Endodermal cell (in vitro differentiated cells): ENCODE data around the gene PIK3CD. TPM values are rescaled to one million over a fixed set of nuclear protein-coding genes. Genes with fewer than 3 reads are reported as not detected.
"Not testable (repeated sequence)": the region's sequence is repeated elsewhere in the genome, so short reads cannot be mapped to it uniquely, and the experiment has no call there.

Experiments
- DNase-seq: peaks from one replicate; pipeline ENCODE4 v3.0.0-alpha.2; 2017
- H3K27ac ChIP-seq: 2 replicates; pipeline ENCODE4 v1.5.1; 2013; ENCODE audit warnings: mild to moderate bottlenecking, low read depth, low read length, moderate library complexity
- H3K27me3 ChIP-seq: 2 replicates; pipeline ENCODE4 v1.6.1; 2013; ENCODE audit warnings: mild to moderate bottlenecking, low read length, moderate library complexity; ENCODE audit not compliant: insufficient read depth, control insufficient read depth, poor library complexity, severe bottlenecking
- H3K36me3 ChIP-seq: 2 replicates; pipeline ENCODE4 v1.7.0; 2013; ENCODE audit warnings: mild to moderate bottlenecking, low read length, moderate library complexity; ENCODE audit not compliant: control insufficient read depth, insufficient read depth
- H3K4me1 ChIP-seq: one replicate; pipeline ENCODE4 v1.7.0; 2013; ENCODE audit warnings: low read length; ENCODE audit not compliant: control insufficient read depth, insufficient read depth
- H3K4me3 ChIP-seq: 2 replicates; pipeline ENCODE4 v1.5.1; 2013; ENCODE audit warnings: mild to moderate bottlenecking, low read length, moderate library complexity
- H3K9ac ChIP-seq: 2 replicates; pipeline ENCODE4 v1.6.1; 2013; ENCODE audit warnings: mild to moderate bottlenecking, low read length, moderate library complexity; ENCODE audit not compliant: poor library complexity, severe bottlenecking; ENCODE audit errors: extremely low read depth
- H3K9me3 ChIP-seq: 2 replicates; pipeline ENCODE4 v1.6.1; 2013; ENCODE audit warnings: mild to moderate bottlenecking, low read length, moderate library complexity; ENCODE audit not compliant: control insufficient read depth
- H3K27ac Mint-ChIP-seq: 2 replicates; pipeline ENCODE4 v1.8.0; 2020; ENCODE audit warnings: mixed read lengths
- H3K27me3 Mint-ChIP-seq: 2 replicates; pipeline ENCODE4 v1.8.0; 2021; ENCODE audit warnings: mild to moderate bottlenecking, mixed read lengths; ENCODE audit not compliant: insufficient read depth
- H3K36me3 Mint-ChIP-seq: 2 replicates; pipeline ENCODE4 v1.8.0; 2020; ENCODE audit warnings: low read depth, mixed read lengths
- H3K4me1 Mint-ChIP-seq: 2 replicates; pipeline ENCODE4 v1.8.0; 2020; ENCODE audit warnings: mixed read lengths
- H3K4me3 Mint-ChIP-seq: 2 replicates; pipeline ENCODE4 v1.8.0; 2020; ENCODE audit warnings: mild to moderate bottlenecking, moderate library complexity, mixed read lengths
- H3K9me3 Mint-ChIP-seq: 2 replicates; pipeline ENCODE4 v1.8.0; 2020; ENCODE audit warnings: mild to moderate bottlenecking, mixed read lengths
- CTCF ChIP-seq: fragments of 200-600 bp; sonication (generic); conservative IDR thresholded peaks from 2 replicates; pipeline ENCODE4 v1.5.0; 2021; ENCODE audit warnings: antibody characterized with exemption, mild to moderate bottlenecking
- WGBS, 2 experiments: methylation state at CpG; one replicate each; pipeline versions ENCODE4 v1.1.5 to v1.1.7; 2013; ENCODE audit warnings: missing lambda C conversion rate in 2 of 2, mixed read lengths in 1 of 2; ENCODE audit not compliant: insufficient coverage in 1 of 2, insufficient read length in 1 of 2; 5-methylcytosine and 5-hydroxymethylcytosine counted together
- total RNA-seq, 2 donors: library from RNA; stranded (reverse); fragmentation: NEBNext Ultra II Directional in 1 of 2; extraction: Animal tissue kit (Norgen Biotek cat#: 25700) in 1 of 2; gene quantifications; 2 replicates in 1 of 2; 3 replicates in 1 of 2; pipeline ENCODE4 v1.2.1, GENCODE V29; 2021

Gene PIK3CD
- total RNA-seq, 2 donors from 2014 or later = 13.9 to 14.2 TPM

GRCh38 chr1:9710037-9710436, 58.5 kb downstream of the PIK3CD start:
- DNase-seq = no peak
- Mint-ChIP-seq H3K27ac (no peak overlapping the region), H3K4me1 (peaks cover 6% of the 10 kb centered on the region), H3K9me3 (no peaks in the 10 kb centered on the region), H3K4me3 (no peak overlapping the region), H3K36me3 (peaks cover 15% of the 10 kb centered on the region), H3K27me3 (no peaks in the 10 kb centered on the region)
- no peaks in the 10 kb centered on the region for H3K4me1 ChIP-seq
- no peak overlapping the region for H3K27ac ChIP-seq
- no peaks in the 10 kb centered on the region for H3K9me3 ChIP-seq
- H3K9ac ChIP-seq = no peak overlapping the region
- no peaks in the 10 kb centered on the region for H3K27me3 ChIP-seq
- 95 to 100% methylated on average over 4 to 8 of the region's 8 CpGs for WGBS, 2 experiments
- no peak overlapping the region for H3K4me3 ChIP-seq
- no peak for TF ChIP-seq CTCF
- H3K36me3 ChIP-seq = no peaks in the 10 kb centered on the region

GRCh38 chr1:9711466-9712020, 60.0 kb downstream of the PIK3CD start:
- H3K9me3 ChIP-seq = no peaks in the 10 kb centered on the region
- 80 to 95% methylated on average over 1 to 9 of the region's 9 CpGs for WGBS, 2 experiments
- H3K27me3 ChIP-seq = no peaks in the 10 kb centered on the region
- Mint-ChIP-seq H3K4me1 (peaks cover 6% of the 10 kb centered on the region), H3K36me3 (peaks cover 15% of the 10 kb centered on the region), H3K9me3 (no peaks in the 10 kb centered on the region), H3K27ac (no peak overlapping the region), H3K4me3 (no peak overlapping the region), H3K27me3 (no peaks in the 10 kb centered on the region)
- DNase-seq = no peak
- H3K9ac ChIP-seq = no peak overlapping the region
- no peaks in the 10 kb centered on the region for H3K4me1 ChIP-seq
- H3K4me3 ChIP-seq = no peak overlapping the region
- no peaks in the 10 kb centered on the region for H3K36me3 ChIP-seq
- H3K27ac ChIP-seq = no peak overlapping the region
- TF ChIP-seq CTCF = no peak

GRCh38 chr1:9712767-9713166, 61.2 kb downstream of the PIK3CD start:
- H3K27me3 ChIP-seq, H3K27ac Mint-ChIP-seq, H3K4me3 ChIP-seq, H3K27me3 Mint-ChIP-seq, H3K27ac ChIP-seq, H3K4me1 ChIP-seq, H3K36me3 ChIP-seq, H3K9ac ChIP-seq, H3K9me3 ChIP-seq, H3K4me3 Mint-ChIP-seq, H3K9me3 Mint-ChIP-seq, DNase-seq: not testable (repeated sequence)
- WGBS, 2 experiments = 91 to 94% methylated on average over 4 to 7 of the region's 7 CpGs
- Mint-ChIP-seq H3K36me3 (peaks cover 17% of the 10 kb centered on the region), H3K4me1 (peaks cover 12% of the 10 kb centered on the region)

GRCh38 chr1:9714257-9714718, 62.8 kb downstream of the PIK3CD start:
- H3K4me1 Mint-ChIP-seq = peaks cover 15% of the 10 kb centered on the region
- Histone ChIP-seq H3K36me3 (no peaks in the 10 kb centered on the region), H3K9me3 (no peaks in the 10 kb centered on the region), H3K27ac (no peak overlapping the region), H3K9ac (no peak overlapping the region), H3K4me1 (no peaks in the 10 kb centered on the region), H3K27me3 (no peaks in the 10 kb centered on the region), H3K4me3 (no peak overlapping the region)
- no peak for TF ChIP-seq CTCF
- H3K27ac Mint-ChIP-seq = peak overlapping the region; percentile 64
- no peak overlapping the region for H3K4me3 Mint-ChIP-seq
- H3K9me3 Mint-ChIP-seq = no peaks in the 10 kb centered on the region
- H3K27me3 Mint-ChIP-seq = no peaks in the 10 kb centered on the region
- peak; percentile 83 for DNase-seq
- 39 to 49% methylated on average over 6 of the region's 6 CpGs for WGBS, 2 experiments
- peaks cover 18% of the 10 kb centered on the region for H3K36me3 Mint-ChIP-seq
